Stimulated activated CD8-positive, alpha-beta memory T cell treated with anti-CD3 and anti-CD28 coated beads, Interleukin-15, amount 100 ng/mL, for 4 hours (primary cell): ENCODE measurements around the gene HSPA1L.
A peak's percentile ranks its signal among the peaks of the same experiment; 100 is the strongest.

Source experiments
- DNase-seq, 2 donors: peaks; one replicate each; pipeline ENCODE4 v3.0.0-alpha.2; 2020; ENCODE audit warnings: low read depth in 2 of 2

HSPA1L gene

GRCh38 chr6:31781244-31782125 lies 33.6 kb downstream of the HSPA1L start:
- no peak for DNase-seq

GRCh38 chr6:31780507-31781243 lies 34.4 kb downstream of the HSPA1L start:
- DNase-seq, result no peak

GRCh38 chr6:31779908-31780307 lies 35.2 kb downstream of the HSPA1L start:
- DNase-seq, result no peak

- no peak for DNase-seq
Observed at GRCh38 chr6:31778999-31779885, 35.8 kb downstream of the HSPA1L start.

- no peak for DNase-seq
Observed at GRCh38 chr6:31778193-31778592, 36.9 kb downstream of the HSPA1L start.

GRCh38 chr6:31777667-31778050 lies 37.4 kb downstream of the HSPA1L start:
- no peak for DNase-seq

GRCh38 chr6:31776989-31777666 lies 38.0 kb downstream of the HSPA1L start, which contains the start of gene VWA7:
Gene VWA7 (minus strand): TSS chr6:31777328. CDS start chr6:31776779, 549 bp downstream.
- DNase-seq, result peak; percentile 71 to 72

GRCh38 chr6:31776485-31776988 lies 38.5 kb downstream of the HSPA1L start:
- no peak for DNase-seq

- DNase-seq, result no peak
Observed at GRCh38 chr6:31775633-31776484, 39.2 kb downstream of the HSPA1L start.

- no peak for DNase-seq
Observed at GRCh38 chr6:31775184-31775583, 39.9 kb downstream of the HSPA1L start.

GRCh38 chr6:31771992-31772358 lies 43.1 kb downstream of the HSPA1L start:
- DNase-seq, result peak in 1 of 2 donors; percentile 36

- DNase-seq, result no peak
Observed at GRCh38 chr6:31770860-31771259, 44.2 kb downstream of the HSPA1L start.

GRCh38 chr6:31769684-31770371 lies 45.3 kb downstream of the HSPA1L start:
- DNase-seq, result peak; percentile 47 to 65

- DNase-seq, result no peak
Observed at GRCh38 chr6:31768363-31769257, 46.5 kb downstream of the HSPA1L start.

- DNase-seq, result no peak
Observed at GRCh38 chr6:31767096-31767645, 47.9 kb downstream of the HSPA1L start.

GRCh38 chr6:31765910-31766794 lies 48.9 kb downstream of the HSPA1L start:
- no peak for DNase-seq

GRCh38 chr6:31765559-31765909 lies 49.5 kb downstream of the HSPA1L start:
- DNase-seq, result no peak
